Pancreas (tissue), 10 donors: ENCODE measurements around the gene TFF2. TPM values are rescaled to one million over a fixed set of nuclear protein-coding genes. Genes with fewer than 3 reads are reported as not detected.

Source experiments
- ATAC-seq, 4 donors: fragments of 200-7000 bp; cut with Tn5 transposase; one replicate each; pipeline versions ENCODE4 v1.8.0 to v1.9.1; 2020; ENCODE audit warnings: mild to moderate bottlenecking in 4 of 4, moderate library complexity in 4 of 4
- DNase-seq, 6 donors: peaks; one replicate each; pipeline ENCODE4 v3.0.0-alpha.2; 2020
- FAIRE-seq: peaks from 2 replicates; lab custom pipeline; 2012; peaks lifted over from hg19 to GRCh38; lab: Jason Lieb, UNC
- H3K27ac ChIP-seq, 4 donors: fragments of 200-600 bp; sonication (generic); 1 replicate in 3 of 4; 2 replicates in 1 of 4; pipeline versions ENCODE4 v1.5.0 to v1.8.0; 2020
- H3K27me3 ChIP-seq, 4 donors: fragments of 200-600 bp; one replicate each; pipeline ENCODE4 v1.8.0; 2021
- H3K36me3 ChIP-seq, 3 donors: fragments of 200-600 bp; sonication (generic) in 1 of 3; one replicate each; pipeline versions ENCODE4 v1.5.0 to v1.8.0; 2020 to 2021
- H3K4me1 ChIP-seq, 3 donors: fragments of 200-600 bp; one replicate each; pipeline ENCODE4 v1.8.0; 2021
- H3K4me3 ChIP-seq, 4 donors: fragments of 200-600 bp; sonication (generic) in 2 of 4; one replicate each; pipeline versions ENCODE4 v1.5.0 to v1.8.0; 2020 to 2021
- H3K9me3 ChIP-seq, 4 donors: fragments of 200-600 bp; one replicate each; pipeline ENCODE4 v1.8.0; 2021
- CTCF ChIP-seq, 4 donors: fragments of 200-600 bp; sonication (generic) in 3 of 4; IDR thresholded peaks; one replicate each; pipeline versions ENCODE4 v1.5.0 to v1.8.0; 2021; ENCODE audit warnings: antibody characterized with exemption in 4 of 4
- WGBS, 2 donors: extraction: QIAGEN DNeasy Blood & Tissue Kit; methylation state at CpG; one replicate each; pipeline ENCODE4 v1.1.7; 2013; 5-methylcytosine and 5-hydroxymethylcytosine counted together
- intact Hi-C, 3 donors: fragments of 100-400 bp; cut with DNase I; formaldehyde crosslinking; loops; one replicate each; pipeline versions ENCODE4 v1.11.1 to v1.14.2; 2022
- polyA plus RNA-seq, 2 donors: library from polyadenylated mRNA; stranded (reverse); fragments of 200-250 nt; gene quantifications; one replicate each; pipeline ENCODE4 v1.2.3, GENCODE V29; 2013
- total RNA-seq, 6 donors: library from RNA; stranded (reverse); fragmentation: NEBNext Ultra II Directional in 4 of 6; extraction: Animal tissue kit (Norgen Biotek cat#: 25700) in 4 of 6; gene quantifications; one replicate each; pipeline versions ENCODE4 v1.2.1 to v1.2.4, GENCODE V29; 2021 to 2023
- donor health status: healthy with polysubstance abuse.
- donor health status: DM: no; HTN: no; CAD: no; lungs with moderate emphysema.
- donor health status: DM: no; HTN: no; CAD: no.
- donor health status: control.
- donor health status: control.
- donor health status: Bipolar disorder and iron deficiency.
- donor health status: DM: yes; HTN: yes; CAD: no.
- donor health status: DM: no; HTN: no; CAD: no.
- donor health status: DM: no; HTN: no; CAD: no.
- donor health status: DM: yes; HTN: yes; CAD: no.

Gene TFF2
- total and polyA plus RNA-seq, 8 donors, result 0.28 to 19.6 (median 1.7) TPM

DNA sequence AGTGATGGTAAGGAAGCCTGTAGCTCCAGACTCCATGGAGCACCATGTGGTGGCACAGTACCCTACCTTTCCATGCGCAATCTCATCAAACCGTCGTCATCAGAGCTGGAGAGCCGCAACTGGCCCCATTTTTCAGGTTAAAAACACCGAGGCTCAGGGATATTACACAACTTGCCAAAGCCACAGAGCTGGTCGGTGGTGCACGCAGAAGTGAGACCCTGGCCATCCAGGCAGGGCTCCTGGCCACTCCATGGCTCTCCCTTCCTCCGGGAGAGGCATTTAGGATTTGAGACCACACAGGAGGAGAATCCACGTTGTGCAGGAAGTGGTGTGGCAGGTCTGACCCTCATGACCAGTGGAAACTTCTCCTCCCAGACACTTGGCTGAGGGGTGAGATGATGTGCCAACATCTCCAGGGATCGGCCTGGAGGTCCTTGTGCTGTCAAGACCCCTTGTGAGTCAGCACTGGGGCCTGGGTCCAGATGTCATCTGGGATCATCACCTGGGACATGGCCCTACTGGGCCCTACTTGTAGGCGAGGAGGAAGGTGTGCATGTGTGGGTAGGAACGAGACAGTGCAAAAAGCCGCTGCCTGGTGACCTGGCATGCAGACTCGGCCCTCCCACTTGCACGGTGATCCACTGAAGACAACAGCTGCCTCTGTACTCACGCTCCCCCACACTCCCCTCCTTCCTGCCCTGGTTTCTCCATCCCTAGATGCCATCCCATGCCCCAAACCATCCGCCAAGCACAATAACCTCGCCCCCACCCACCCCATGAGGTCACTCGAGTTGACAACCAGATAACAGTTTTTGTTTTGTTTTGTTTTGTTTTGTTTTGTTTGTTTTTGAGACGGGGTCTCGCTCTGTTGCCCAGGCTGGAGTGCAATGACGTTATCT lies 46.0 kb downstream of the TFF2 start:
- H3K36me3 ChIP-seq, result no peaks in the 10 kb centered on the region
- FAIRE-seq, result no peak
- intact Hi-C loops, result no loop called here
- TF ChIP-seq CTCF (IDR thresholded peaks at IDR 0.05), result no peak
- no peaks in the 10 kb centered on the region for H3K9me3 ChIP-seq
- no peak overlapping the region for H3K4me3 ChIP-seq
- no peak overlapping the region for H3K27ac ChIP-seq
- peaks cover 0 to 6% (median 0%) of the 10 kb centered on the region in 3 donors for H3K4me1 ChIP-seq
- peak in 1 of 6 donors; percentile 44 for DNase-seq
- H3K27me3 ChIP-seq, result no peaks in the 10 kb centered on the region
- WGBS, 2 donors, result 63 to 71% methylated on average over 22 of the region's 22 CpGs
- ATAC-seq, result no peak

GRCh38 chr21:42303443-42303842 lies 47.4 kb downstream of the TFF2 start:
- no peaks in the 10 kb centered on the region for H3K27me3 ChIP-seq
- no peak overlapping the region for H3K27ac ChIP-seq
- H3K4me1 ChIP-seq, result no peaks in the 10 kb centered on the region
- ATAC-seq, result no peak
- FAIRE-seq, result no peak
- no peaks in the 10 kb centered on the region for H3K36me3 ChIP-seq
- 63 to 86% methylated on average over 3 of the region's 3 CpGs for WGBS, 2 donors
- no peak overlapping the region for H3K4me3 ChIP-seq
- TF ChIP-seq CTCF (IDR thresholded peaks at IDR 0.05), result no peak
- H3K9me3 ChIP-seq, result no peaks in the 10 kb centered on the region
- intact Hi-C loops, result no loop called here
- DNase-seq, result no peak

- WGBS, 2 donors, result 77 to 78% methylated on average over 7 of the region's 7 CpGs
- DNase-seq (peak in 1 of 6 donors; percentile 30), ATAC-seq (no peak), FAIRE-seq (no peak)
- no peaks in the 10 kb centered on the region for H3K27me3 ChIP-seq
- H3K27ac ChIP-seq, result no peak overlapping the region
- intact Hi-C loops, result no loop called here
- no peak for TF ChIP-seq CTCF (IDR thresholded peaks at IDR 0.05)
- no peaks in the 10 kb centered on the region for H3K9me3 ChIP-seq
- no peaks in the 10 kb centered on the region for H3K36me3 ChIP-seq
- H3K4me3 ChIP-seq, result no peak overlapping the region
- H3K4me1 ChIP-seq, result no peaks in the 10 kb centered on the region
Observed at GRCh38 chr21:42302794-42303193, 48.0 kb downstream of the TFF2 start.

DNA sequence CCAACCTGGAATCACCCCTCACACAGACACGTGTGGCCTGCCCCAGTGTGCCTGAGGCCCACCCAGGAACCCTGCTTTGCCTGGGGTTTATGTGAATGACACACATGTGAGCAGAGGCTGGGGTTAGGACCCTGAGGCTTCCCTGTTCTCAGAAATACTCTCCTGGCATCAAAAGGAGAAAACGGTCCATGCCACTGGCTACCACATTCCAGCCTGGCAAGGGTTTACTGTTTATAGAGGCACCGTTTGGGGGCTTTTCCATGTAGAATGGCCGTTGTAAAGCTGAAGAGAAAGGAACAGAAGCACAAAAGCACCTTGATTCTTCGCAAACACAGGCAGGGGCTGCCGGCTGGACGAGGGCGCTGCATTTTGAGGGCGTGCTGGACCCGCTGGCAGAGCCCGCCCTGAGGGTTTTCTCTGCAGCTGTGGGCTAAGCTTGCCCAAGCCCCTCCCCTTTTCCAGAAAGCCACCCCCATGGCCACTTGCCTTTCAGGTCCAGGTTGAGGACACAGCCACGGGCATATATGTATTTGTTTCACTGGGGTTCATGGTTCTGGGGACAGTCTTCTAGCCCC lies 48.6 kb downstream of the TFF2 start:
- H3K4me1 ChIP-seq, result no peaks in the 10 kb centered on the region
- intact Hi-C loops, result no loop called here
- H3K9me3 ChIP-seq, result no peaks in the 10 kb centered on the region
- no peaks in the 10 kb centered on the region for H3K27me3 ChIP-seq
- no peak overlapping the region for H3K4me3 ChIP-seq
- no peak overlapping the region for H3K27ac ChIP-seq
- WGBS, 2 donors, result 72 to 81% methylated on average over 12 of the region's 12 CpGs
- H3K36me3 ChIP-seq, result no peaks in the 10 kb centered on the region
- no peak for ATAC-seq
- no peak for FAIRE-seq
- no peak for TF ChIP-seq CTCF (IDR thresholded peaks at IDR 0.05)
- no peak for DNase-seq
